HS-5 (cell line): ENCODE measurements around the gene SLAIN1.

Experiments
- DNase-seq: peaks from one replicate; pipeline ENCODE4 v3.0.0-alpha.2; 2012; ENCODE audit warnings: low read depth

The SLAIN1 gene

DNA sequence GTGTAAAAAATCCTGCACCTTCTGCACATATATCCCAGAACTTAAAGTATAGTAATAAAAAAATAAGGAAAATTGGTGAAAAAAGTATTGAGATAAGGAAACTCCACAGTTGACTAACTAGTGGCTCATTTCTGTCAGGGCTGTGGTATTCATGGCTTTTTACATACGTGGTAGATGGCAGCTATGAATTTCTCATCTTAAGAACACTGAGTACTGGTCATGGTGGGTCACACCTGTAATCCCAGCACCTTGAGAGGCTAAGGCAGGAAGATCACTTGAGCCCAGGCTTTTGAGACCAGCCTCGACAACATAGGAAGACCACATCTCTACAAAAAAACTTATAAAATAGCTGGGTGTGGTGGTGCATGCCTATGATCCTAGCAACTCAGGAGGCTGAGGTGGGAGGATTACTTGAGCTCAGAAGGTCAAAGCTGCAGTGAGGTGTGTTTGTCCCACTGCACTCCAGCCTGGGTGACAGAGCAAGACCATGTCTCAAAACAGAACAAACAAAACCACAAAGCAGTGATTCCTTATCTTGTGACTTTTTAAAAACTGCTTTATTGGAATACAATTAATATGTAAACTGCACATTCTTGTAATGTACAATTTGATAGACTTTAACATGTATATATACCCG, 16.8 kb downstream of the SLAIN1 start:
- DNase-seq: no peak

GRCh38 chr13:77715233-77715891, 17.9 kb downstream of the SLAIN1 start:
- no peak for DNase-seq

DNA sequence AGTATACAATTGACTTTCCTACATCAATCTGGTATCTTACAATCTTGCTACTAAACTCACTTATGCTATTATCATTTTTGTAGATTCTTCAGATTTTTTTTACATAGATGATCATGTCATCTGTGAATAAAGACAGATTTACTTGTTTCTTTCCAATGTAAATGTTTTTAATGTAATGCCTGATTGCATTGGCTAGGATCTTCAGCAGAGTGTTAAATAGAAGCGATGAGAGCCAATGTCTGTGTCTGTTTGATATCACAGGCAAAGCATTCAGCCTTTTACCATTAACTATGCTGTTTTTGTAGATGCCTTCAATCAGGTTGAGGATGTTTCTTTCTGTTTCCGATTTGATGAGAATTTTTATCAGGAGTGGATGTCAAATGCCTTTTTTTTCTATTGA, 19.2 kb downstream of the SLAIN1 start:
- DNase-seq: no peak

GRCh38 chr13:77717508-77717907, 20.0 kb downstream of the SLAIN1 start:
- no peak for DNase-seq

DNA sequence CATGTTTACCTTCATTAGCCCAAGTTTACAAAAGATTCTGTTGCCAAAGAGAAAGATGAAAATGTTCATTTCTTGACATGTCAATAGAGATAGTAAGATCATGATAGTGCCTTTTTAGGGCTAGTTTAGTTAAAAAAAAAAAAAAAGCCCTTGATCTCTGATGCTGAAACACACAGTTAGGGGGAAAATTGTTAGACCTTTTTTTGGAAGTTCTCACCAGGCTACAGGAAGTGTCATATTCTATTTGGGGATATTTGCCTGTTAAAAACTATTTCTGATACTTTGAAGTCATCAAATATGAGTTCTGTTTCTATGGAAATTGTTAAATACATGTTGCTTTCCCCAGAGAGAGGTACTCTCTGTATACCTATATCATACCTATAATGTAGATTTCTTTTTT, 21.6 kb downstream of the SLAIN1 start:
- DNase-seq: no peak

- no peak for DNase-seq
These were observed 23.5 kb downstream of the SLAIN1 start for GRCh38 chr13:77720988-77721387.

DNA sequence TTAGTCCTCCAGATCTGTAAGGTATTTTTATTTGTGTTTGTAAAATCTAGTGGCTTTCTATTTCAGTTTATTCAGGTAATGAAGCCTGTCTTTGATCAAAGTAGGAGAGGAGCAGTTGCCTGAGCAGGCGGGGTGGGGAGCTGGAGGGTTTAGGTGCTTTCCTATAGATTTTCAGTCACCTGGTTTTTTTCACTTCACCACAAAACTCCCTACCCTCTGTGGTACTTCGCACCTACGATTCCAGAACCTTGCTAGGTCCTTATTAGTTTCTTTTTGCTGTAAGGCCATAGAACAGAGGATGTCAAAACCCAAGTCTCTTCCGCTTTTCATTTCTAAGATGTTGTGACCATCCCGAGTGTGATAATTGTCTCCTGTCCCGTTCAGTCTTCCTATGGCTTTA, 26.6 kb downstream of the SLAIN1 start:
- no peak for DNase-seq

DNA sequence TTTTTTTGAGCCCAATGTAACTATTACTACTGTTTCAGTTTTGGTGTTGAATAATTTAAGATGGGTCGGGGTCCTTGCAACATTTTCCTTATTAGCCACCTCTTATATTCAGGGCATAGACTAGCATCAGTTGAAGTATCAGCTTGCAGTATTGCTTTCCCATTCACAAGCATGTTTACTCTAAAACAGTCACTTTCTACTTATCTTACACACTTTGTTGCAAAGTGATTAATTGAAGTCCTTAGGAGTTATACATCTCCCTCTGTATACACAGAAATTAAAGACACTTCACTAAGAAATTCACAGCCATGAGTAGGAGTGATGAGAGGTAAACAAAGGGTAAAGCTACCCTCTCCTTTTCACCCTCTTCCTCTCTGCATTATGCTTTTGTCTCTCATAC, 27.6 kb downstream of the SLAIN1 start:
- no peak for DNase-seq

DNA sequence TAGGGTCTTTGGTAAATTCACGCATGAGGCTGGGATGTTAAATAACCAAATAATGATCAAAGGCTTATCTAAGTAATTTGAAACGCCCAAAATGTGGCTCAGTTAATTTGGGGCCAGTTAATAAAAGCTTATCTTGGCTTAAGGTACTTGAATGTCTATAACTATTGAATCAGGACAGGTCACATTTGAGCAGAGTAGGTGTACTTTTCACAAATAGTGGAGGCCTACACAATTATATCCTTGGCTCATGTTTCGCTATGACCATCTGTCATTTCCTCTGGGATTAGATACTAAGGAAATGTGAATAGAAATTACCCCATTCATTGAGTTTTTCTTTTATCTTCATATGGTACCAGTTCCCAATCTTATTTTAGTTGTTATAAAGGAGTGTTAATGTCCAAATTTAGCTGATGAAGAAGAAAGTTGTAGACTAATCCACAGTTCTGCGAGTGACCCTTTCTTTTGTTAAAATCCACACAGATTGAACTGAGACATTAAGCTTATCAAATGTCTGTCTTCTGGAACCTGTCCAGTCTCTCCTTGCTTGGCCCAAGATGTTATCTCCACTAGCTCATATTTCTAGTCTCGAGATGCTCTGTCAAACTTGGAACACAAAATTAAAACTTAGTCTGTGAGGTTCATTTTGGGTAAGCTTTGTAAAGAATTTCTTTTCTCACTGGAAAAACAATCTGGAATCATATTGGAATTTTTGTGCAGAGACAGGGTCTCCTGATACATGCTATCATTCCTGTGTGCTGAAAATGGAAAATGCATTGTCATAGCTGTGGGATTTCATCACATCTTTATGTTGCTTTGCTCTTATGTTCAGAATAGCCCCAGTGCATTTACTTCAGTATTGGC, 31.0 kb downstream of the SLAIN1 start:
- no peak for DNase-seq

GRCh38 chr13:77729502-77730221, 32.2 kb downstream of the SLAIN1 start:
- DNase-seq: no peak

GRCh38 chr13:77730572-77730971, 33.1 kb downstream of the SLAIN1 start:
- no peak for DNase-seq

GRCh38 chr13:77732287-77732686, 34.8 kb downstream of the SLAIN1 start:
- no peak for DNase-seq

DNA sequence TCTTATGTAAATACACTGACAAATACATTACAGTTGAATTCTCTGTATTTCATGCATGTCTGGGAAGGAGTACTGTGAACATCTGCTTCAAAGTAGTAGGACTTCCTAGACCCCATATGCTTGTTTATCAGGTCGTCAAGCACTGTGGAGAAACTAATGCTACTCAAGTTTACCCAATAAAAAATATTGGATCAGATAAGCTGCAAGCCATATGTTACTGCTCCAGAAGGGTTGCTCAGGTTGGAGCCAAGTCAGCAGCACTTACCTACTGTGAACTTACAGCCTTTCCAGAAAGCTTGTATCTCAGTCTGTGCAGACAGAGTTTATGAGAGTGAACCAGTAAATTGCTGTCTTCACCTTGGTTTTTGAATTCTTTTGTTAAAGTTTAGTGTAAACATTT, 36.2 kb downstream of the SLAIN1 start:
- no peak for DNase-seq

GRCh38 chr13:77737583-77738200, 40.2 kb downstream of the SLAIN1 start:
- DNase-seq: no peak

GRCh38 chr13:77740097-77740735, 42.7 kb downstream of the SLAIN1 start:
- DNase-seq: no peak

GRCh38 chr13:77740931-77741596, 43.6 kb downstream of the SLAIN1 start:
- DNase-seq: no peak

GRCh38 chr13:77741597-77741972, 44.1 kb downstream of the SLAIN1 start:
- DNase-seq: no peak

- DNase-seq: no peak
These were observed 45.3 kb downstream of the SLAIN1 start for GRCh38 chr13:77742801-77743200.

- DNase-seq: no peak
These were observed 48.3 kb downstream of the SLAIN1 start for GRCh38 chr13:77745784-77746183.

- DNase-seq: no peak
These were observed 51.9 kb downstream of the SLAIN1 start for GRCh38 chr13:77749344-77749880.
